Liver (tissue), 9 donors: ENCODE results near the gene PIP4K2A. TPM values are rescaled to one million over a fixed set of nuclear protein-coding genes. Genes with fewer than 3 reads are reported as not detected.

Source experiments
- DNase-seq: peaks from one replicate; pipeline ENCODE4 v3.0.0-alpha.2; 2017; ENCODE audit warnings: low spot score
- H3K27ac ChIP-seq, 2 donors: one replicate each; pipeline ENCODE4 v1.7.0; 2013; ENCODE audit warnings: inconsistent platforms in 2 of 2, low read length in 2 of 2, control low read depth in 1 of 2, low read depth in 1 of 2, mild to moderate bottlenecking in 1 of 2
- H3K27me3 ChIP-seq, 4 donors: one replicate each; pipeline versions ENCODE4 v1.6.1 to v1.7.0; 2013; ENCODE audit warnings: low read length in 3 of 4, inconsistent platforms in 1 of 4, mild to moderate bottlenecking in 1 of 4, moderate library complexity in 1 of 4; ENCODE audit not compliant: control insufficient read depth in 4 of 4, insufficient read depth in 4 of 4
- H3K36me3 ChIP-seq, 4 donors: one replicate each; pipeline versions ENCODE4 v1.6.1 to v1.7.0; 2013; ENCODE audit warnings: low read length in 3 of 4, mild to moderate bottlenecking in 3 of 4, low read depth in 1 of 4, moderate library complexity in 1 of 4; ENCODE audit not compliant: control insufficient read depth in 4 of 4, insufficient read depth in 3 of 4
- H3K4me1 ChIP-seq, 4 donors: one replicate each; pipeline versions ENCODE4 v1.6.1 to v1.7.0; 2013; ENCODE audit warnings: low read length in 3 of 4, mild to moderate bottlenecking in 3 of 4, moderate library complexity in 1 of 4; ENCODE audit not compliant: control insufficient read depth in 4 of 4, insufficient read depth in 4 of 4
- H3K4me3 ChIP-seq, 3 donors: one replicate each; pipeline versions ENCODE4 v1.6.1 to v1.7.0; 2013; ENCODE audit warnings: low read length in 3 of 3, control low read depth in 1 of 3, low read depth in 1 of 3, mild to moderate bottlenecking in 1 of 3
- H3K9ac ChIP-seq, 2 donors: one replicate each; pipeline ENCODE4 v1.7.0; 2013; ENCODE audit warnings: low read length in 2 of 2, mild to moderate bottlenecking in 2 of 2, moderate library complexity in 2 of 2, control low read depth in 1 of 2, low read depth in 1 of 2
- H3K9me3 ChIP-seq, 4 donors: one replicate each; pipeline versions ENCODE4 v1.6.1 to v1.7.0; 2013; ENCODE audit warnings: low read length in 3 of 4; ENCODE audit not compliant: control insufficient read depth in 4 of 4
- ATF3 ChIP-seq: IDR thresholded peaks from 2 replicates; pipeline ENCODE4 v1.6.1; 2016; ENCODE audit warnings: antibody characterized with exemption
- EGR1 ChIP-seq, 2 donors: IDR thresholded peaks; 2 replicates each; pipeline ENCODE4 v1.6.1; 2016 to 2018; ENCODE audit warnings: antibody characterized with exemption in 2 of 2, low read depth in 2 of 2
- FOXA1 ChIP-seq: IDR thresholded peaks from 2 replicates; pipeline ENCODE4 v1.6.1; 2016; ENCODE audit warnings: antibody characterized with exemption
- GABPA ChIP-seq, 2 donors: IDR thresholded peaks in 1 of 2; conservative IDR thresholded peaks in 1 of 2; 2 replicates each; pipeline ENCODE4 v1.6.1; 2016; ENCODE audit warnings: antibody characterized with exemption in 2 of 2, mild to moderate bottlenecking in 1 of 2, moderate library complexity in 1 of 2
- HNF4G ChIP-seq: IDR thresholded peaks from 2 replicates; pipeline ENCODE4 v1.6.1; 2016; ENCODE audit warnings: antibody characterized with exemption
- JUND ChIP-seq, 2 donors: IDR thresholded peaks; 2 replicates each; pipeline ENCODE4 v1.6.1; 2016; ENCODE audit warnings: antibody characterized with exemption in 2 of 2
- MAX ChIP-seq: IDR thresholded peaks from 2 replicates; pipeline ENCODE4 v1.6.1; 2016; ENCODE audit warnings: antibody characterized with exemption
- NR2F2 ChIP-seq: IDR thresholded peaks from 2 replicates; pipeline ENCODE4 v1.6.1; 2016; ENCODE audit warnings: antibody characterized with exemption
- RAD21 ChIP-seq, 2 donors: IDR thresholded peaks; 2 replicates each; pipeline ENCODE4 v1.6.1; 2016; ENCODE audit warnings: antibody characterized with exemption in 2 of 2, mild to moderate bottlenecking in 2 of 2
- REST ChIP-seq: IDR thresholded peaks from 2 replicates; pipeline ENCODE4 v1.6.1; 2016; ENCODE audit warnings: antibody characterized with exemption, mild to moderate bottlenecking
- SP1 ChIP-seq: IDR thresholded peaks from 2 replicates; pipeline ENCODE4 v1.6.1; 2018; ENCODE audit warnings: antibody characterized with exemption, mild to moderate bottlenecking
- TAF1 ChIP-seq: conservative IDR thresholded peaks from 2 replicates; pipeline ENCODE4 v1.6.1; 2016; ENCODE audit warnings: antibody characterized with exemption, mild to moderate bottlenecking
- YY1 ChIP-seq: IDR thresholded peaks from 2 replicates; pipeline ENCODE4 v1.6.1; 2016; ENCODE audit warnings: antibody characterized with exemption, mild to moderate bottlenecking
- WGBS: extraction: QIAGEN DNeasy Blood & Tissue Kit; methylation state at CpG from one replicate; pipeline ENCODE4 v1.1.7; 2013; 5-methylcytosine and 5-hydroxymethylcytosine counted together
- polyA plus RNA-seq, 2 donors: library from polyadenylated mRNA; stranded (reverse) in 1 of 2; unstranded in 1 of 2; fragments of 200-250 nt in 1 of 2; fragments of >200 nt in 1 of 2; fragmentation: Nextera tagmentation in 1 of 2; extraction: Ambion mirVana in 1 of 2; gene quantifications; one replicate each; pipeline versions ENCODE4 v1.2.1 to v1.2.3, GENCODE V29; 2013 to 2015
- total RNA-seq, 2 donors: library from RNA; depleted of rRNA; stranded (reverse); fragments of >200 nt; gene quantifications; one replicate each; pipeline ENCODE4 v1.2.3, GENCODE V29; 2014
- donor health status: healthy.
- donor health status: healthy.
- donor health status: healthy.
- donor health status: healthy.
- donor health status: healthy.

The PIP4K2A gene
- total and polyA plus RNA-seq, 4 donors: 6.4 to 53.7 (median 8.6) TPM

GRCh38 chr10:22553452-22553995, 160.9 kb downstream of the PIP4K2A start:
- Histone ChIP-seq H3K4me3 (no peak overlapping the region), H3K27me3 (no peaks in the 10 kb centered on the region), H3K36me3 (peaks cover 0 to 6% (median 2%) of the 10 kb centered on the region in 4 donors), H3K9me3 (no peaks in the 10 kb centered on the region), H3K4me1 (peaks cover 0 to 11% (median 9%) of the 10 kb centered on the region in 4 donors), H3K9ac (no peak overlapping the region), H3K27ac (no peak overlapping the region)
- TF ChIP-seq MAX (no peak), SP1 (no peak), TAF1 (no peak), REST (no peak), HNF4G (no peak), JUND (IDR thresholded peaks at IDR 0.05) (no peak), ATF3 (no peak), NR2F2 (no peak), EGR1 (IDR thresholded peaks at IDR 0.05; ENCODE audit: low read depth in 2 of 2) (no peak)
- DNase-seq: no peak
- 97% methylated on average over 7 of the region's 7 CpGs for WGBS

GRCh38 chr10:22552888-22553378, 161.4 kb downstream of the PIP4K2A start:
- no peak for DNase-seq
- WGBS: 79% methylated on average over 5 of the region's 5 CpGs
- Histone ChIP-seq H3K27ac (no peak overlapping the region), H3K4me3 (no peak overlapping the region), H3K9ac (no peak overlapping the region), H3K27me3 (no peaks in the 10 kb centered on the region), H3K9me3 (no peaks in the 10 kb centered on the region), H3K36me3 (peaks cover 0 to 6% (median 2%) of the 10 kb centered on the region in 4 donors), H3K4me1 (peaks cover 0 to 11% (median 9%) of the 10 kb centered on the region in 4 donors)
- TF ChIP-seq RAD21 (IDR thresholded peaks at IDR 0.05) (no peak), NR2F2 (no peak), SP1 (no peak), EGR1 (IDR thresholded peaks at IDR 0.05; ENCODE audit: low read depth in 2 of 2) (no peak)

GRCh38 chr10:22551681-22552365, 162.6 kb downstream of the PIP4K2A start:
- Histone ChIP-seq H3K4me3 (no peak overlapping the region), H3K27me3 (no peaks in the 10 kb centered on the region), H3K9ac (no peak overlapping the region), H3K4me1 (peaks cover 0 to 11% (median 9%) of the 10 kb centered on the region in 4 donors), H3K27ac (no peak overlapping the region), H3K9me3 (no peaks in the 10 kb centered on the region), H3K36me3 (peaks cover 0 to 8% (median 5%) of the 10 kb centered on the region in 4 donors)
- TF ChIP-seq MAX (no peak), GABPA (IDR thresholded peaks at IDR 0.05 in 1 of 2, conservative IDR thresholded peaks at IDR 0.05 in 1 of 2) (no peak), YY1 (no peak), FOXA1 (no peak)
- DNase-seq: no peak
- 92% methylated on average over 7 of the region's 7 CpGs for WGBS
